SH-SY5Y (cell line): ENCODE measurements around the gene ELMOD2.
A peak's percentile ranks its signal among the peaks of the same experiment; 100 is the strongest.

Experiments
- GATA2 ChIP-seq: IDR thresholded peaks from 2 replicates; pipeline ENCODE4 v1.6.1; 2011; ENCODE audit warnings: mild to moderate bottlenecking, low read depth, low read length
- GATA3 ChIP-seq: IDR thresholded peaks from 2 replicates; pipeline ENCODE4 v1.6.1; 2011; ENCODE audit warnings: low read depth, mild to moderate bottlenecking, low read length, moderate library complexity

ELMOD2 gene, protein sequence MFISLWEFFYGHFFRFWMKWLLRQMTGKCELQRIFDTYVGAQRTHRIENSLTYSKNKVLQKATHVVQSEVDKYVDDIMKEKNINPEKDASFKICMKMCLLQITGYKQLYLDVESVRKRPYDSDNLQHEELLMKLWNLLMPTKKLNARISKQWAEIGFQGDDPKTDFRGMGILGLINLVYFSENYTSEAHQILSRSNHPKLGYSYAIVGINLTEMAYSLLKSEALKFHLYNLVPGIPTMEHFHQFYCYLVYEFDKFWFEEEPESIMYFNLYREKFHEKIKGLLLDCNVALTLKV

DNA sequence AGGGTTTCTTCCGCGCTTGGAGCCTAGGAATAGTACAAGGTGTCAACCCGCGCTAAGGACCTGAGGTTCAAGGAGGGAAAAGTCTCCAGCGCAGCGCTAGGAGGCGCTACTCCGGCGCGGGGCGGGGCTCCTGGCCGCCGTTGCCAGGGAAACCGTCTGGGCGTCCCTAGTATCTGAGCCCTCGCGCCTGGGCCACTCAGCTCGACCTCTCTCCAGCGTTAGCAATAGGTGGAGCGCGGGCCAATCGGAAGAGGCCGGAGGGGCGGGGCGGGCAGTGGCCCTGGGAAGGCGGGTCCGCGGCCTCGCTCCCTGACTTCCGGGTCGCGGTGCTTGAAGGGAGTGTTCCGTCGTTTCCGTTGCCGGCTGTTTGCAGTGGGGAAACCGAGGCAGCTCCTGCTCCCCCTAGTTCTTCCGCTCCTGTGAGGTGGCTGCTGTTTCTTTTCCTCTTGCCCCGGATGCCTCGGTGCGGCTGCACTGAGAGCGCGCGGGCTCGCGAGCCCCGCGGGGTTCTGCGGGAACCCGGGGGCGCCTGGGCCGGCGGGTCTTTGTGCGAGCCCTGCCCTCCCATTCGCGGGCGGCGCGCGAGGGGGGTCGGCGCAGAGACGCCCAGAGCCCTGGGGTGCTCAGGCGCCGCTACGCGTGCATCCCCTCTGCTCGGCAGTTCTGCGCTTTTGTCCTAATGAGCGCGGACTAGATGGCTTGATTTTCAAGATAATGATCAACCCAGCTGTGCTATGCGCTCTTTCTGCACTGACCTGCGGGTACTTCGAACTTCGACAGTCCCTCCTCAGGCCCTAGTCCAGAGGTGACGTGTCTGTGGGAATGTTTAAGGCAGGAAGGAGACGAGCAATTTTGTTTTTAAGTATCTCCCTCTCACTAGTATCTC is at the start of gene ELMOD2:
Gene ELMOD2 (plus strand): TSS at position 312 of the 886 bp plus-strand sequence. CDS start 1,261 bp downstream, outside the sequence.
- TF ChIP-seq GATA3 (peak; percentile 65), GATA2 (peak; percentile 95)

DNA sequence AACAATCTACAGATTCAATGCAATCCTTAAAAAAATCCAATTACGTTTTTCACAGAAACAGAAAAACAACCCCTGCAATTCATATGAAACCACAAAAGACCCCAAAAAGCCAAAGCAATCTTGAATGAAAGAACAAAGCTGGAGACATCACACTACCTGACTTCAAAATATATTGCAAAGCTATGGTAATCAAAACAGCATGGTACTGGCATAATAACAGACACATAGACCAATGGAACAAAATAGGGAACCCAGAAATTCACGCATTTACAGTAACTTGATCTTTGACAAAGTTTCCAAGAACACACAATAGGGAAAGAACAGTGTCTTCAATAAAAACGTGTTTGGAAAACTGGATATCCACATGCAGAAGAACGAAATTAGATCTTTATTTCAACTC is 40.5 kb upstream of the ELMOD2 start:
- no peak for TF ChIP-seq GATA3
- TF ChIP-seq GATA2: no peak

DNA sequence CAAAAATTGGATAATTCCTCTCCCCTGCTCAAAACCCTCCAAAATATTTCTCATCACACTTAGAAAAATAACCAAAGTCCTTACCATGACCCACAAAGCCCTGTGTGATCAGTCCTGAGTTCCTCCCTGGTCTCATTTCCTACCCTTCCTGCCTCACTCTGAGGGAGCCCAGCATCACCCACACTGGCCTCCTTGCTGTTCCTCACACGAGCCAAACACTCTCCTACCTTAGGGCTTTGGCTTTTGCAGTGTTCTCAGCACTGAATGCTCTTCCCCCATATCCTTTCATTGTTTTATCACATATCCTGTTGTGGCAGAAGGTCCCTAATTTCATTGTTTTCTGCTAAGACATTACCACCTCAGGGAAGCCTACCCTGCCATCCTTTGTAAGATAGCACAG is 38.0 kb upstream of the ELMOD2 start:
- no peak for TF ChIP-seq GATA3
- no peak for TF ChIP-seq GATA2

DNA sequence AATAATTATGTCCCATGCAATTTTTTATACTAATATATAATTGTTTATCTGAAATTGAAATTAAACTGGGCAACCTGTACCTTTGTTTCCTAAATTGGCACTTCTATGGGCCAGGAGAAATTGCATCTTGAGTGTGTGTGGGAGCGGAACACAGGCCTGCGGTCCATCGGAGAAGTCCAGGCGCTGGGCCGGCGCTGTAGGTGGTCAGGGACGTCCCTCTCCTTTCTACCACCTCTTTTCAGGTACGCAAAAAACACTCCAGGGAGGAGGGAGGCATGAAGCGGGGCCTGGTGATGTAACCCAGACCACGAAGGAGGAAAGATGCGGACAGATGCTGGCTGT is 26.6 kb upstream of the ELMOD2 start:
- TF ChIP-seq GATA2 (no peak), GATA3 (no peak)

DNA sequence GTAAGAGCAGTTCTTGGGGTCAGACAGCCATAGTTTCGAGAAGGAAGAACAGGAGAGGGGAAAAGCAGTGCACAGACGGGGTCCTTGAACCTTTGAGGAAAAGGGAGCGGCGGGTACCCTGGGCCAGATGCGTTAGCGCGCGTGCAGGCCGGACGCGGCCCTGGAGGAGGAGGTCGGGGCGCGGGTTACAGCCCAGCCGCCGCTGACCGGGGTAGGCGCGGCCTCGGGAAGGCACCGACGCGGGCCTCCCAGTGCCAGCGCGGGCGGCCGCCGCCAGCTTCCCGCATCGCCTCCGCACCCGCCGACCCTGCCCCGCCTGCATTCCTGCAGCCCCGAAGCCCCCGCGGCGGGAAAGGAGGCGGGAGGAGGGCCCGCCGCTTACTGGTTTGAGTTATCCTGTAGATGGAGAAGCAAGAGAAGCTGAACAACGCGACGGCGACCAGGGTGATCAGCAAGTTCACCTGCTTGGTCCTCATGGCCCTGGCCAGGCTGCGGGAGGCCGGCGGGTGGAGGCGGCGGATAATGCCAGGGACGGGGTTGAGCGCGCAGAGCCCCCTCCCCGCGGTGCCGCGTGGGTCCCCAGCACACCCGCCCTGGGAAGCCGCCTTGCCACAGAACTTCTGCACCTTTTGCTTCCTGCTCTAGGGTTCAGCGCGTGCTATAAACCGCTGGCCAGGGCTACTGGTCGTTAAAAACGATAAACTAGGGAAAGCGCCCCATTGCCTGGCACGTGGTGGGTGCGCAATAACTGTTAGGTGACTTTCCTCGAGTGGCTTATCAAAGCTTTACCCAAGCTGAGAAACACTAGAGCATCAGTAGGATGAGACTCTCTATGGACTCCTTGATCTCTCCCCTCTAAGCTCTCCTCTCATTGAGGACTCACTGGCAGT is 26.0 kb upstream of the ELMOD2 start, which contains the start of gene MGAT4D:
Gene MGAT4D (minus strand): TSS at position 547 of the 890 bp plus-strand sequence. CDS start 71 bp downstream, at position 476.
- TF ChIP-seq GATA3 (no peak), GATA2 (no peak)

DNA sequence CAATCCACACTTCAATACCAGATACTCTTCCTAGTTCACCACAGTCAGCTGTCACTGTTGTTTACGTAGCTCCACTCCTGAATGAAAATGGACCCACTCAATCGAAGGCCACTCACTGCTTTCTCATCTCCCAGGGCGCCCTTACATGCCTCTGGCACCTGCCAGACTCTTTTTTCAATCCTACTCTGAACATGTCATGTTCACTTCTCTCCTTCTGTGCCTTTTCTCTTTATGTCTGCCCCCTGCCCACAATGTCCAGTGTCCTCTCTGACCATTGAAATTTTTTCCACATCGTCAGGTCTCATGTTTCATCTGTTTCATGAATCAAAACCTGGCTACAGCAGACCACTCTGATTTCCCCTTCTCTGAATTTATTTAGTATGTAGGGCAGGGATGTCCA is 24.6 kb upstream of the ELMOD2 start:
- TF ChIP-seq GATA3 (no peak), GATA2 (no peak)

DNA sequence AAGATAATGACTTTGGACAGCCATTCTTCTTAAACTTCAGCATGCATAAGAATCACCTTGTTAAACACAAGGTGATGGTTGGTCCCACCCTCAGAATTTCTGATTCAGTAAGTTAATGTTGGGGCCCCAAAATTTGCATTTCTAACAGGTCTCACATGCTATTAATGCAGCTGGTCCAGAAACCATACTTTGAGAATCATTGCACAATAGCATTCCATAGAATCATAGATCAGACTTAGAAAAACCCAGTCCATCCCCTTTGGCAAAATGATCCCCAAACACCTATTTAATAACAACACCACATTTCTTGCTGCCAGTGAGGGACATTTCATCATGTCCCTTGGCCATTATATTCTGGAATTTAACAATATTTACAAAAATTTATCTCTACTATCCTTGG is 19.7 kb upstream of the ELMOD2 start:
- no peak for TF ChIP-seq GATA2
- no peak for TF ChIP-seq GATA3

DNA sequence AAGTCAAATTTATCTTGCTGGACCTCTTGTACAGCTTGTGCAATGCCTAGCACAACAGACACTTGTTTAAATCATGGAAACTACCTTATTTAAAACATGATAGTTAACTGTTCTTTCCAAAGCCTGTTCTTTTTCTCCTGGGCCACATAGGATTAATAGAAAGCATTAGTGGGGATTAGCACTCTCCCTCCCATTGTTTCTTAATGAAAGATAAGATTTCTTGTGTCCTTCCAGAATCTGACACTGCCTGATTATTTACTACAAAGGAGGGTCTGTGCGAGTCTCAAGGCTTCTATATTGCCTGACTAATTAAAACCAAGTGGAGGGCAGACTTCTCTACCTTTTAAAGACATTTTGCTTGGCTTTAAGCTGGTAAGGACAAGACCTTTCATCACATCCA is 8.5 kb upstream of the ELMOD2 start:
- TF ChIP-seq GATA3 (no peak), GATA2 (no peak)

DNA sequence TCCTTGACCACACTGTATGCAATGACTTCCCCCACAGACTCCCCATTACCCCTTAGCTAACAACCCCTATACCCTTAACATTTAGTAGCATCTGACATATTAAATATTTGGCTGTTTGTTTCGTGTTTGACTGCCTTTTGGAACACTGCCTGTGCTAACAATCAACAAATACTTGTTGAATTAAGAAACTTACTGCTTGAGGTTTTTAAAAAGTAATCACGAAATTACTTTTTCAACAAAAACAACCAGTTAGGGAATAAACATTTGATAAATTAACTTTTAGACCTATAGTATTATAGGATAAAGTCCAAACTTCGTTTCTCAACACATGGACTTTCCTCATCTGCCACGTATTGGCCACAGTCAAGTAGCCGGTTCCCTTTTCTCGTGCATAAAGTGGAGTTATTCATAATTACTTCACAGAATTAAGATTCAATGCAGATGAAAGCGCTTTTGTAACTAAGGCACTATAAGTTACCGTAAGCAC is 555 bp upstream of the ELMOD2 start:
- TF ChIP-seq GATA3 (no peak), GATA2 (no peak)

DNA sequence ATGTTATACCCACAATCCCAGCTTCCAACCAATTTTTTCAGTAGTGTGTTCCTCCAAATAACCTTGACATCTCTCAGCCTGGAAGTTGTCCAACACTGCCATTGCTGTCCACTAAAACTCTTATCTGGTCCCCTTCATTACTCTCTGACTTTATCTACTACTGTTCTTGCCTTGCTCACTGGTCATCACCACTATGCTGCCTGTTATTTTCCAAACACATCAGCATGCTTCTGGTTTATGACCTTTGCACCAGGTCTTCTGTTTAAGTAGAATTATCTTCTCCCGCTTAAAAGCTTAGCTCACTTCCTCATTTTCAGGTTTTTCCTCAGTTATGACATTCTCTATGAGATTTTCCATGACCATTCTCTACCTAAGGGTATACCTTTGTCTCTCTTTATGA is 5.5 kb downstream of the ELMOD2 start:
- TF ChIP-seq GATA2: peak; percentile 52; the same call in 1 of the 2 replicates
- TF ChIP-seq GATA3: no peak; the same call in 1 of the 2 replicates

DNA sequence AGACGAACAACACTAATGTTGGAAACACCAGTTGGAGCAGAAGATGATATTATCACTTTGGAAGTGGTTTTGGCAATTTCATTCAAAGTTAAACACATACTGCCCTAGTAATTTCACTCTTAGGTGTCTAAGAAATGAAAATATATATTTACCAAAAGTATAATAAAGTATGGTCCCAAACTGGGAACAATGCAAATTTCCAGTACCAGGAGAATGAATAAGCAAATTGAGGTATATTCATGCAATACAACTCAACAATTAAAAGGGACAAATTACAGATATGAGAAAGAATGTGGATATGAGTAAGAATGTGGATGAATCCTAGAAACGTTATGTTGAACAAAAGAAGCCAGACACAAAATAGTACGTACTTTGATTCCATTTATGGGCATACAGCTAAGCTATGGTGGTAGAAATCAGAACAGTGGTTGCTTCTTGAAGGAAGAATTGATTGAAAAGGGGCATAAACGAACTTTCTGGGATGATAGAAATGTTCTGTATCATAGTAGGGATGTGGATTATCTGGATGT is 10.0 kb downstream of the ELMOD2 start:
- TF ChIP-seq GATA2: no peak
- TF ChIP-seq GATA3: no peak

DNA sequence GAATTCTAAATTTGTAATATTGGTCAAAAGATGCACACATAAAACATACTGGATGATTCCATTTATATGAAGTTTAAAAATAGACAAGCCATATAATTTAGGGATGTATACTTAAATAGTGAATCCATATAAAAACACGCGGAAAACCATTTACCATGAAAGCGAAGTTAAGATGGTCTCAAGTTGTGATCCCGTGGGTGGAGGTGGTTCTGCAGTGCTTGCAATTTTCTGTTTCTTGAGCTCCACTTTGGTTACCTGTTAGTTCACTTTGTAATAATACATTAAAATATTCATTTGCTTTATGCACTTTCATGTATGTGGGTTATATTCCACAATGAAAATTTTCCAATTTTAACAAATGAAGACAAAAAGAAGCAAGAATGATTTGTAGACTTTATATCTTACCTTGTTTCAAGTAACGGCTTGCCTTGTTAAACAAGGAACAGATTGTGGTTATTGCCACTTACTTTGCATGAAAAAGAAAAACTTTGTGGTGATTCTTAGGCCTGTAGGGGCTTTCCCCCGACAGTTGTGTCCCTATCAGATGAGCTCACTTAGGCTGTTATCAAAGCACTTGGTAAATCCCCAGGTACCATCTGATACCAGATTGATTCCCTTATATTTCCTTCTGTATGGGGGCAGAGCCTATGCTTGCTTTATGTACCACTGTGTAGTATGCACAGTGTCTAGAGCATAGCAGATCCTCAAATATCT is 32.6 kb downstream of the ELMOD2 start:
- TF ChIP-seq GATA3 (no peak), GATA2 (no peak)

DNA sequence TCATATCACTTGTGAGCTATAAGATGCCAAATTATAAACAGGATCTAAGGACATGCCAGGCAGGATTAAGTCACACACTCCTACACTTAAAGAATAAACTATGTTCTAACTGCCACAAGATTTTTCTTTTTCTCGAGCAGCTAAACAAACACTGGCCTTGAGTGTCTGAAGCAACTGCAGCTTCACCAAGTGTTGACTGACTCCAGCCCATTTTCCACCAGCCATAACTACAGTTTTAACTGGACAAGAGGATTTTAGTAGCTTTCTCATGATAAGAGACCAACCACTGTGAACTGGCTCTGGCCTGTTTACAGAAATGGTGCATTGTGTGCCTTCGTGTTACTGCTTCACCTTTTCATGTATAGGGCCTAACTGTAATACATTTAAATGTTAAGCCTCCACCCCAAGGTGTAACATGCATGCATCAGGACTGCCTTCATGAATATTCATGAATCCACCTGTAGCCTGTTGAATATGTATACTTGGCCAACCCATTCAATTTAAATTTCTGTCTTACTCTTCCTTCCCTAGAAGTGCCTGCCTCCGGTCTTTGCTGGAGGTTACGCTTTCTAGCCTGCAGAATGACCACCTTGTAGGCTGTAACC is 34.0 kb downstream of the ELMOD2 start:
- TF ChIP-seq GATA3 (no peak), GATA2 (no peak)
